Testis (tissue), 2 donors: ENCODE data around the gene CLIP1.

Experiments used
- POLR2A ChIP-seq: fragments of 450-650 bp; IDR thresholded peaks from one replicate; pipeline ENCODE4 v1.6.1; 2017; ENCODE audit warnings: antibody characterized with exemption, mild to moderate bottlenecking, moderate library complexity
- TF ChIP-seq, protein P1 (sequence below), 3 experiments: fragments of 450-650 bp in 2 of 3; fragments of 200-600 bp in 1 of 3; sonication (generic) in 1 of 3; IDR thresholded peaks; one replicate each; pipeline ENCODE4 v1.5.1; 2016 to 2019; ENCODE audit warnings: antibody characterized with exemption in 3 of 3, mild to moderate bottlenecking in 2 of 3, moderate library complexity in 1 of 3

DNA sequence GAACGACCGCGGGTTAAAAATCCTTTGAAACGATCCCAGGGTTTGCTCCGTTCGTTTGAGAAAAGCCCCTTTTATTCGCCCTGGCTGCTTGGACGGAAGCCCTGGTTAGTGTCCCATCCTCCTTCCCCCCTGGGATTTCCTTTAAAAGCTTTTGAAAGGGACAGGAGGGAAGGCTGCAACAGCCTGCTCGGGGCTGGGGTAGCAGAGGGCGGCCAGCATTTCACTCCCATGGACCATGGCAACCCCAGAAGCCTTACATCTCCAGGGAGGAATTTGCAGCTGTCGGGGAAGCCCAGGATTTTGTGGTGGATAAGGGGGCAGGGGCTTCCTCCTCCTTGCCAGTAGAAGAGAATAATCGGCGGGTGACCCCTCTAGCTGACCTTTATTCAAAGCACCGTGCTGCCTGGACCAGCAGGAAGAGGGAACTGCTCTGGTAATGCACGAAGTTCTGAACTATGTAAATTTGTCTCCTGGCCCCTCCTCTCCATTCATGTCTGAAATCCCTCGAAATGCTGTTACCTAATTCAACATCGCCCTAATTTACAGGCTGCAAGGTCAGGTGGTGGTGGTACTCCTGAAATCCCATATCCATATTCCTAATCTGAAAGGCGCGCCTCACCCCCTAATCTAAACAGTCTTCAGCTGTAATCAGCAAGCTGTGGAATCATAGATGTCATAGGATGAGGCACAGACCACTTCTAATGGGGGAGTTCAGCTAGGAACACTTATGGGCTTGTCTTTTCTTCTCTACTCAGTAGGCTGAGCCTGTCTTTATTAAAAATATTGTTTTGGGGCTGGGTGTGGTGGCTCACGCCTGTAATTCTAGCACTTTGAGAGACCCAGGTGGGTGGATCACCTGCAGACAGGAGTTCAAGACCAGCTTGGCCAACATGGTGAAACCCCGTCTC lies 1.0 kb upstream of the CLIP1 start:
- TF ChIP-seq, protein P1, sequence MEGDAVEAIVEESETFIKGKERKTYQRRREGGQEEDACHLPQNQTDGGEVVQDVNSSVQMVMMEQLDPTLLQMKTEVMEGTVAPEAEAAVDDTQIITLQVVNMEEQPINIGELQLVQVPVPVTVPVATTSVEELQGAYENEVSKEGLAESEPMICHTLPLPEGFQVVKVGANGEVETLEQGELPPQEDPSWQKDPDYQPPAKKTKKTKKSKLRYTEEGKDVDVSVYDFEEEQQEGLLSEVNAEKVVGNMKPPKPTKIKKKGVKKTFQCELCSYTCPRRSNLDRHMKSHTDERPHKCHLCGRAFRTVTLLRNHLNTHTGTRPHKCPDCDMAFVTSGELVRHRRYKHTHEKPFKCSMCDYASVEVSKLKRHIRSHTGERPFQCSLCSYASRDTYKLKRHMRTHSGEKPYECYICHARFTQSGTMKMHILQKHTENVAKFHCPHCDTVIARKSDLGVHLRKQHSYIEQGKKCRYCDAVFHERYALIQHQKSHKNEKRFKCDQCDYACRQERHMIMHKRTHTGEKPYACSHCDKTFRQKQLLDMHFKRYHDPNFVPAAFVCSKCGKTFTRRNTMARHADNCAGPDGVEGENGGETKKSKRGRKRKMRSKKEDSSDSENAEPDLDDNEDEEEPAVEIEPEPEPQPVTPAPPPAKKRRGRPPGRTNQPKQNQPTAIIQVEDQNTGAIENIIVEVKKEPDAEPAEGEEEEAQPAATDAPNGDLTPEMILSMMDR (IDR thresholded peaks at IDR 0.05) = no peak
- no peak for TF ChIP-seq POLR2A
